GM21528 (cell line): ENCODE results near the gene GBP3.
"Not testable (repeated sequence)": the region's sequence is repeated elsewhere in the genome, so short reads cannot be mapped to it uniquely, and the experiment has no call there.

ENCODE experiments used
- ATAC-seq: cut with Tn5 transposase; IDR thresholded peaks from one replicate; pipeline ENCODE4 v1.9.1; 2021; ENCODE audit warnings: mild to moderate bottlenecking, moderate library complexity; ENCODE audit not compliant: unreplicated experiment, low FRiP score

The GBP3 gene

DNA sequence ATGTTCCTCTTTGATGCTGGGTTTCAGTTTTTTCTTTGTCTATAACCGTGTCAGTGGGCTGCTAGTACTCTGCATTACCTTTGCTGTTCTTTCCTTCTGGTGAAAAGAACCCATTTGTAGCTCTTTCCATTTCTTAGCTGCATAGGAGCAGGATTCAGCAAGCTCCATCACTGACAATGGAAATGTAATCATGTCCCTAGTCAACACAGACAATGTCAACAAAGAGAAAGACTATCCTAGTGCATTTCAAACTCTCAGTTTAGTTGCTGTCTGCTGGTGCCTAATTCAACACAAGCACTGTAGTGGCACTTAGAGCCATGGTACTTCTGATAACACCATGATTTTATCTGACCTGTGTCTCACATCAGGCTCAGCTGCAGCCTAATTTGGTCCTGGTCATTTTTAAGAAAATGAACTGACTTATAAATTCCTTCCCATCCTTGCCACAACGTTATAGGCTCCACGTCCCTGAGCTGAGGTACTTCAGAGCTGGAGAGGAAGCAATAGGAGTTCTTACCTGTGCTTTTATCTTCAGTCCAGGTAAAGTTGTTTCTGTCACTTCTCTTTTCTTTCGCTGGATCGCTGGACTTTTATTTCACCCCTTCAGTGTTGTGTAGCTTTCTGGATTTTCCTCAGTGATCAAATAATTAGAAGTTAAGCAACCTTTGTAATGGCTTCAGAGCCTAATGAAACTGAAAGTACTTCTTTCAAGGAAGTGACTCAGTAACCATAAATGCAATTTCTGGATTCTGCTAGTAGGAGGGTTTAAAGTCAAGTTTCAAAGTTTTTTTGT lies at the start of gene GBP3:
TSS of gene GBP3 (minus strand) at position 700 of the 793 bp plus-strand sequence. CDS start 2,145 bp downstream, outside the sequence.
- peak; percentile 73 for ATAC-seq

DNA sequence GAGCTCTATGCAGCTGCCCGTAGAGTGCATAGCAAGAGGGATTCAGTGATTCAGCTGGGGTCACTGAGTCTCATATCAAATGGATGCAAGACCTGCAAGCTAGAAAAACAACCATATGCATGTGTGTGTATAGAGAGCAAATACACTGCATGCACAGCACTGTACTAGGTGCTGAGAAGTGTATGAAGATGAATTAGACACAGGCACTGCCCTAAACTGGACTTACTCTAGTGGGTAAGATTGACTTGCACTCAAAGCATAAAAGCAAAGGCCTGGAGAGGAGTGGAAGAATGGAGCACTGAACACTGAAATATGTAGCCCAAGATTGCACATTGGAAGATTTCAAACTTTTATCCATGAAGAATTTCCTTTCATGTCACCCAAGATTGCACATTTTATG lies 47.8 kb upstream of the GBP3 start:
- ATAC-seq = no peak

- ATAC-seq = no peak
Measured at GRCh38 chr1:89069951-89070350, 47.3 kb upstream of the GBP3 start.

GRCh38 chr1:89068291-89068690 lies 45.6 kb upstream of the GBP3 start:
- ATAC-seq = no peak

DNA sequence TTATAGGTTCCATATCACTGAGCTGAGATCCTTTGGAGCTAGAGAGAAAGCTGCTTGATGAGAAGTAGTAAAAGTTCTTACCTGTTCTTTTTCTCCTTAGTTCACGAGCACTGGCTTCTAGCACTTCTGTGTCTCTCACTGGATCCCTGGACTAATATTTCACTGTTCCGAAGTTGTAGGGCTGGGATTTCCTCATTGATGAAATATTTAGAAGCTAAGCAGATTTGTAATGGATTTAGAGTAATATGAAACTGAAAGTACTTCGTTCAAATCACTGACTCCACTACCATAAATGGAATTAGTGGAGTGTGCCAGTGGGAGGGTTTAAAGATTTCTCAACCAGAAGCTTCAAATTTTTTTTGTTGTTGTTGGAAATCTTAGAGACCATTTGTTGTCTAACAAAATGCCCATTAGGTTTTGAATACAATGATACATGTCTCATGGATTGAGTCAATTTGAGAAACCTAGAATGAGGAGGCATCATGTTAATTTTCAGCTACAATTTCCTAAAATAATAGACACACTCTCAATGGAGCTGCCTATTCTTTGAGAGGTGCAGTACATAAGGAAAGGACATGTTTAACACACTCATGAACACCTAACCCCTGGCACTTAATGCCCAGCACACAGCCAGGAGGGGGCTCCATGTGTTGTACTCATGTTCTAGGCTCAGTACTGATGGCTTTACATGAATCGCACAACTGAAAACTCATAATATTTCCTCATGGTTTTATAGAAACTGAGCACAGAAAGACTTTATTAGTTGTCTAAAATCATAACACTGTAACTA lies 42.6 kb upstream of the GBP3 start, which contains the start of gene GBP1:
TSS of gene GBP1 (minus strand) at position 130 of the 790 bp plus-strand sequence. CDS start 1,974 bp downstream, outside the sequence.
- ATAC-seq = peak; percentile 70

- peak; percentile 62 for ATAC-seq
Measured at GRCh38 chr1:89064632-89065031, 42.0 kb upstream of the GBP3 start.

GRCh38 chr1:89063094-89063493 lies 40.4 kb upstream of the GBP3 start:
- no peak for ATAC-seq

DNA sequence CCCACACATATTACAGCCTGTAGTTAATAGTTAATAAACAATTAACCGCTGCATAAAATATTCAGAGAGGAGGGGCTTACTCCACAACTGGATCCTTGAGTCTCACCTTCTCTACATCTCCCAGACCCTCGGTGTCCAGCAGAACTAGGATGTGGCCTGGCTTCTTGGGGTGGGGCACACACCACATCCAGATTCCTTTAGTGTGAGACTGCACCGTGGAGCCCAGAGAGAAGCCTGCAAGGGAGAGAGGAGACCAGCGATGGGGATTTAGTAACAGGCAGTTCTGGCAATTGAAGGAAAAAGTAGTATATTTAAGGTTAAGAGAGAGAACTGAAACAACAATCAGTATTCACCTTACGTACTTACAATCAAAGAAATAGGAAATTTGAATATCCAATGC lies 37.4 kb upstream of the GBP3 start:
- no peak for ATAC-seq

DNA sequence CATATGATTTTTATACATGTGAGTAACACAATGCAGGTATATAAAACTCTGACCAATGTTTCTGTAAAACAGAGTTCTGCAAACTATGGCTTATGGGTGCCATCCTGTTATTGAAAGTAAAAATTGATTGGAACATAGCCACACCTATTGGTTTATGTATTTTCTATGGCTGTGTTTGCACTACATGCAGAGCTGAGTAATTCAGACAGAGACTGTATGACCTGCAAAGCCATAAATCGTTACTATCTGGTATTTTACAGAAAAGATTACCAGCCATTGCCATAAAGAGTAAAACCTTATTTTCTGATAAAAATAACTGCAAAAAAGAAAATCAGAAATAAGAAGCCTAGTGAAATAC lies 29.3 kb upstream of the GBP3 start:
- ATAC-seq = no peak

- ATAC-seq = no peak
Measured at GRCh38 chr1:89051300-89051954, 28.8 kb upstream of the GBP3 start.

- ATAC-seq = no peak
Measured at GRCh38 chr1:89050649-89051033, 28.0 kb upstream of the GBP3 start.

DNA sequence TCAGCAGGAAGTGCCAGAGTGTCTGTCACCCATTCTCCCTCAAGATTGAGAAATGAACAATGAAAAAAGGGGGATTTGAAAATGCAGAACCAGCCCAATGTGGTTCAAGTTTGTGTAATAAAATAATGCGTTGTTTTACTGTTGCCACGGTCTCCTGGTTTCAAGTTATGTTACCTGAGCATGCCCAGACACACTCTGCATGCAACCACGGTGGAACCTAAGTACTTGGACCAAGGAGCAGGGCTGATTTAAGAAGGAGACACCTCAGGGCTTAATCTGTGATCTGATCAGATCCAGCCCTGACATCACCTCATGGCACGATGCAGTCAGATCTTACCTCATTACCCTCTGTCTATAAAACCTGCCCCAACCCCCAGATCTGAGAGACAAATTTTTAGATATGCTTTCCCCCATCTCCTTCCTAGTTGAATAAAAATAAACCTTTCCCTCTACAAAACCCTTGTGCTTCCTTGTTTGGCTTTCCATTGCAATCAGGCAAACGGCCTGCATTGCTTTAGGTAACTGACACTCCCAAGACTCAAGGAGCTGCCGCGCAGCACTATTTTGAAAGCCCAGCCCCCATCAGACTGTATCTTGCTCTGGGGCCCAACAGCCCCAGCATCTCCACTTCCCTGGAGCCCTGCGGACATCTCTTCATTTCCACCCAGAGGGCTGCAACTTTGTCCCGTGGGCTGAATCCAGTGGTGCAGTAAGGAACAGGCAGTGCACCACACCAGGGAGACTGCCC lies 27.4 kb upstream of the GBP3 start:
- ATAC-seq = not testable (repeated sequence)

DNA sequence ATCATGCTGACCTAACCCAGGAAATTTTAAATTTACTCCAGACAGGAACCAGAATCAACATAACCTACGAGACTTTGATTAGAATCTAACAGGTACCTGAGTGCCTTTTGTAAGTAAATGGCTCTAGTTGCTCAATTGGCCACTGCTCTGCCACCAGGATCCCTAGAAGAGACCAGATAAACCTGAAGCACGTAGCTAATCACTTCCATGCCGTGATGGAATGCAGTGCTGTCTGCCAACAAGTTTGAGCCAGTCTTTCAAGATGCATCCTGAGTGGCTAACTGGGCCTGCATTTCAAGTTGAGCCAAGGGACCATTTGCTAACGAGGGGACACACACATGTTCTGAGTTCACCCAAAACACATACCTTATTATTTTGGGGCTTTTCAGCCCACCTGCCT lies 26.5 kb upstream of the GBP3 start:
- not testable (repeated sequence) for ATAC-seq

DNA sequence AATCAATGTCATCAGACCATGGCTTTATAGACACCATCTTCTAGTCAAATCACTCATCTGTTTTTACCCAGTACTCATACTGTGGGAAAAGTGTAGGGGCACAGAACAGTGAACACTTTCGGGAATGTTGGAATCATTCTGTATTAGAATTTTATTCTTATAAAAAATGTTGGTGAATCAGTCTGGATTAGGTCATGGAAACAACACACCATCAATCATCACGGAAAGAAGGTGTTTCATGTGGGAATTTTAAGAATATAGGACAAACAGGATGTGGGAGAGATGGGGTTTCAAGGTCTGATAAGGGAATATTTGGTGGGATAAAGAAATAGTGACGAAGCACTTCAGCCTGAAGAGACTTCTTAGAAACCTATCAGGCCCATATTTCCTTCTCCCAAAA lies 25.1 kb upstream of the GBP3 start:
- no peak for ATAC-seq

- not testable (repeated sequence) for ATAC-seq
Measured at GRCh38 chr1:89046318-89047183, 23.9 kb upstream of the GBP3 start.

DNA sequence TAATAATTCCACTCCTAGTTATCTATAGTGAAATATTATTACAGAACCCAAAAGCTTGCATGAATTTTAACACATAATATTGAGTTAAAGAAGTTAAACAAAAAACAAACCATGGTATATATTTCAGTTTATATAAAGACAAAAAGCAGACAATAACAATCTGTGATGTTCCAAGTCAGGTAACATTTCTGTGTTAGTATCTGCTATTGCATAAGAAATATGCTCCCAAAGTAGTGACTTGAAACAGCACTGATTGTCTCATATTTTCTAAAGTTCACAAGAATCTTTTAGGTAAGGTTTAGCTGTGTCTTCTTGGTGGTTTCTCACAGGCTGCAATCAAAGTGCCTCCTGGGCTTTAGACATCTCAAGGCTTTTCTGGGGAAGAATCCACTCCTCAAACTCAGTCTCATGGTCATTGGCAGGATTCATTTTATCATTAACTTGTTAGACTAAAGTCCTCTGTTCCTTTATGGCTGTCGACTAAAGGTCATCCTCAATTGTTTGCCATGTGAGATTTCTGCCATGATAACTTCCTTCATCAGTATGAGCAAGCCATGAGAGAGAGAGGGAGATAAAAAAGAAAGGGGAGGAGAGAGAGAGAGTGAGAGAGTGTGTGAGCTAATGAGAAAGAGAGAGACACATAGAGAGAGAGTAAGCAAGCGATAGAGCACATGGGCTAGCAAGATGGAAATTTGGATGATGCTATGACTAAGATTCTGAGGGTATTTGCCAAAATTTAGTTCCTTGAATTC lies 22.5 kb upstream of the GBP3 start:
- no peak for ATAC-seq

DNA sequence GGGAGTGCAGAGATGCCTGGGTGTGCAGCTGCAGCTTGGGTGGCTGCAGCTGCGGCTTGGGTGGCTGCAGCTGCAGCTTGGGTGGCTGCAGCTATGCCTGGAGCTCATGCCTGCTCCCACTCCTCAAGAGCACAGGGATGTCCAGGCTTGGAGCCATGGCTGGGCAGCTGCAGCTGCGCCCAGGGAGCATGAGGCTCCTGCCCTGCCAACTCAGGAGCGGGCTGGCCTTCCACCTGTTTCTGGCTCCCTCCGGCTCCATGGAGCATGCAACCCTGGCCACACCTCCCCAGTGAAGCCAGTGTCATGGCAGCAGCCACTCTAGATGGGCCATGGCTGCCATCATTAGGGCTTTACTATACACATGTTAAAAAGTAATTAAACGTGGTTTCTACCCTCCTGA lies 21.3 kb upstream of the GBP3 start:
- no peak for ATAC-seq

GRCh38 chr1:89042491-89042890 lies 19.8 kb upstream of the GBP3 start:
- ATAC-seq = no peak

DNA sequence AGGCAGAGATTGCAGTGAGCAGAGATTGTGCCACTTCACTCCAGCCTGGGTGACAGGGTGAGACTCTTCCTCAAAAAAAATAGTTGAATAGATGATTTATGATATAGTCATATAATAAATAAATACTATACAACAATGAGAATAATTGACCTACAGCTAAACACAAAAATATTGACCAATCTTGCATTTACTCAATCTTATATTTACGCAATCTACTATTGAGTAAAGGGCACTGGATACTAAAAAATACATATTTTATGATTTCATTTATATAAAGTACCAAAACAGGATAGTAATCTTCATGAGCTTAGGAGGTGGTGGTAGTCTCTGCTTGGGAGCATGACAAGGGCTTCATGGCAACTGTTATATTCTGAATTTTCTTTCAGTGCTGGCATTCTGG lies 19.1 kb upstream of the GBP3 start:
- no peak for ATAC-seq
